OCI-LY7 (cell line): ENCODE data around the gene FKBP15.

ENCODE experiments used
- EZH2phosphoT487 ChIP-seq: fragments of 200-600 bp; sonication (generic); IDR thresholded peaks from 2 replicates; pipeline ENCODE4 v1.6.1; 2018; ENCODE audit warnings: low read depth, borderline replicate concordance, mild to moderate bottlenecking, mixed run types, antibody characterized with exemption, low read length, moderate library complexity, mixed read lengths
- TF ChIP-seq, protein P1 (sequence below): fragments of 200-600 bp; sonication (generic); conservative IDR thresholded peaks from 2 replicates; pipeline ENCODE4 v1.5.1; 2014; ENCODE audit warnings: mild to moderate bottlenecking, antibody characterized with exemption, low read length, moderate library complexity, mixed read lengths

DNA sequence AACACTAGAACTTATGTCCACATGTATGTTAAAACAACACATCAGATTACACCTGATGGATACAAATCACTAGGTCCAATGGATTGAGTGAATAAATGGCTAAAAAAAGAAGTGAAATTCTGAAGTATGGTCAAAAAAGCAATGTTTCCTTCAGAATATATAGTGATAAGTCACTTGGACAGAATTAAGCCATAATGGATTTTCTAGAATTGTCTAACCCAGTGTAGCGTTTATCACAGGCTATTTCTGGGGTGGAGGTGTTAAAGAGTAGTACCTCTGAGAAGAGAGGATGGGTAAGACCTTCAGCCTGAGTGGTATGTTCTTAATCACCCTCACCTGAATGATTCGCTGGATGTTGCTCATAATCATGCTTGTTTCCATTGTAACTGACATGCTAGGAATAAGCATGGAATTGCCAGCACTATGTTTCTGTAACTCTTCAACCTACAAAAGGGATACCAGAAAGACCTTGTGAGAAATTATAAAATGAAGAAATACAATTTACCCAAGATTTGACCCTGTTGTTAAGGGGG is 37.1 kb downstream of the FKBP15 start:
- TF ChIP-seq, protein P1, sequence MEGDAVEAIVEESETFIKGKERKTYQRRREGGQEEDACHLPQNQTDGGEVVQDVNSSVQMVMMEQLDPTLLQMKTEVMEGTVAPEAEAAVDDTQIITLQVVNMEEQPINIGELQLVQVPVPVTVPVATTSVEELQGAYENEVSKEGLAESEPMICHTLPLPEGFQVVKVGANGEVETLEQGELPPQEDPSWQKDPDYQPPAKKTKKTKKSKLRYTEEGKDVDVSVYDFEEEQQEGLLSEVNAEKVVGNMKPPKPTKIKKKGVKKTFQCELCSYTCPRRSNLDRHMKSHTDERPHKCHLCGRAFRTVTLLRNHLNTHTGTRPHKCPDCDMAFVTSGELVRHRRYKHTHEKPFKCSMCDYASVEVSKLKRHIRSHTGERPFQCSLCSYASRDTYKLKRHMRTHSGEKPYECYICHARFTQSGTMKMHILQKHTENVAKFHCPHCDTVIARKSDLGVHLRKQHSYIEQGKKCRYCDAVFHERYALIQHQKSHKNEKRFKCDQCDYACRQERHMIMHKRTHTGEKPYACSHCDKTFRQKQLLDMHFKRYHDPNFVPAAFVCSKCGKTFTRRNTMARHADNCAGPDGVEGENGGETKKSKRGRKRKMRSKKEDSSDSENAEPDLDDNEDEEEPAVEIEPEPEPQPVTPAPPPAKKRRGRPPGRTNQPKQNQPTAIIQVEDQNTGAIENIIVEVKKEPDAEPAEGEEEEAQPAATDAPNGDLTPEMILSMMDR = no peak
- no peak for TF ChIP-seq EZH2phosphoT487
